Hepatocyte (in vitro differentiated cells): ENCODE measurements around the gene ZBTB38. TPM values are rescaled to one million over a fixed set of nuclear protein-coding genes. Genes with fewer than 3 reads are reported as not detected.

Experiments used
- DNase-seq: peaks from one replicate; pipeline ENCODE4 v3.0.0-alpha.2; 2016; ENCODE audit warnings: low spot score
- H2AFZ ChIP-seq: fragments of 200-600 bp; sonication (generic); 2 replicates; pipeline ENCODE4 v1.6.0; 2016; ENCODE audit warnings: antibody characterized with exemption, mild to moderate bottlenecking
- H3K27ac ChIP-seq: fragments of 200-600 bp; sonication (generic); 2 replicates; pipeline ENCODE4 v1.5.1; 2016; ENCODE audit warnings: mild to moderate bottlenecking
- H3K27me3 ChIP-seq: fragments of 200-600 bp; sonication (generic); 2 replicates; pipeline ENCODE4 v1.6.1; 2016
- H3K36me3 ChIP-seq: fragments of 200-600 bp; sonication (generic); replicated peaks from 2 replicates; pipeline ENCODE4 v1.5.1; 2016; ENCODE audit warnings: low read depth; ENCODE audit not compliant: insufficient read depth
- H3K4me1 ChIP-seq: fragments of 200-600 bp; sonication (generic); 2 replicates; pipeline ENCODE4 v1.5.1; 2016; ENCODE audit warnings: mild to moderate bottlenecking, moderate library complexity; ENCODE audit not compliant: insufficient read depth
- H3K4me2 ChIP-seq: fragments of 200-600 bp; sonication (generic); 2 replicates; pipeline ENCODE4 v1.6.0; 2016
- H3K4me3 ChIP-seq: fragments of 200-600 bp; sonication (generic); 2 replicates; pipeline ENCODE4 v1.5.1; 2016; ENCODE audit warnings: mild to moderate bottlenecking
- H3K79me2 ChIP-seq: fragments of 200-600 bp; sonication (generic); 2 replicates; pipeline ENCODE4 v1.6.0; 2017; ENCODE audit warnings: mild to moderate bottlenecking
- H3K9me2 ChIP-seq: fragments of 200-600 bp; sonication (generic); replicated peaks from 2 replicates; pipeline ENCODE4 v1.6.0; 2017; ENCODE audit warnings: mild to moderate bottlenecking; ENCODE audit not compliant: insufficient read depth
- H3K9me3 ChIP-seq: fragments of 200-600 bp; sonication (generic); 2 replicates; pipeline ENCODE4 v1.5.1; 2016; ENCODE audit warnings: low read depth, mild to moderate bottlenecking
- H4K20me1 ChIP-seq: fragments of 200-600 bp; sonication (generic); 2 replicates; pipeline ENCODE4 v1.6.0; 2016; ENCODE audit warnings: mild to moderate bottlenecking; ENCODE audit not compliant: insufficient read depth, poor library complexity, severe bottlenecking
- CTCF ChIP-seq: fragments of 200-600 bp; sonication (generic); IDR thresholded peaks from 2 replicates; pipeline ENCODE4 v1.5.1; 2016; ENCODE audit warnings: antibody characterized with exemption, mild to moderate bottlenecking; ENCODE audit not compliant: poor library complexity
- EZH2 ChIP-seq: fragments of 200-600 bp; sonication (generic); IDR thresholded peaks from 2 replicates; pipeline ENCODE4 v1.6.1; 2016; ENCODE audit warnings: antibody characterized with exemption, mild to moderate bottlenecking, borderline replicate concordance
- EZH2phosphoT487 ChIP-seq: fragments of 200-600 bp; sonication (generic); IDR thresholded peaks from one replicate; pipeline ENCODE4 v1.6.1; 2018; ENCODE audit warnings: antibody characterized with exemption, mild to moderate bottlenecking, low read depth, moderate library complexity; ENCODE audit not compliant: unreplicated experiment, severe bottlenecking
- WGBS: methylation state at CpG from one replicate; pipeline ENCODE4 v1.1.6; 2016; ENCODE audit warnings: low lambda C conversion rate; ENCODE audit errors: missing lambda C conversion rate; 5-methylcytosine and 5-hydroxymethylcytosine counted together
- polyA plus RNA-seq: library from polyadenylated mRNA; unstranded; fragments of >200 nt; fragmentation: Nextera tagmentation; extraction: Ambion mirVana; gene quantifications from 2 replicates; pipeline ENCODE4 v1.2.1, GENCODE V29; 2016
- total RNA-seq: library from RNA; depleted of rRNA; stranded (reverse); fragments of >200 nt; gene quantifications from 2 replicates; pipeline ENCODE4 v1.2.3, GENCODE V29; 2014

The ZBTB38 gene
- total and polyA plus RNA-seq, 2 experiments from 2014 or later, result 31.6 to 122 TPM

GRCh38 chr3:141390747-141391146 lies 22.4 kb downstream of the ZBTB38 start:
- H3K27ac ChIP-seq, result peak overlapping the region; percentile 71
- H2AFZ ChIP-seq, result no peak overlapping the region
- no peaks in the 10 kb centered on the region for H3K79me2 ChIP-seq

GRCh38 chr3:141391298-141391990 lies 23.1 kb downstream of the ZBTB38 start:
- Histone ChIP-seq H3K4me3 (no peak overlapping the region), H2AFZ (no peak overlapping the region), H3K36me3 (peaks cover 3% of the 10 kb centered on the region), H3K4me2 (no peak overlapping the region), H3K79me2 (no peaks in the 10 kb centered on the region), H3K9me2 (no peaks in the 10 kb centered on the region), H3K27ac (peak overlapping the region; percentile 71), H3K27me3 (no peaks in the 10 kb centered on the region), H4K20me1 (no peaks in the 10 kb centered on the region), H3K9me3 (no peaks in the 10 kb centered on the region), H3K4me1 (peaks cover 17% of the 10 kb centered on the region)
- no peak for TF ChIP-seq CTCF
- TF ChIP-seq EZH2phosphoT487, result no peak
- no peak for TF ChIP-seq EZH2
- WGBS, result 70% methylated on average over 4 of the region's 4 CpGs
- DNase-seq, result peak; percentile 30

More at GRCh38 chr3:141390747-141391146, 22.4 kb downstream of the ZBTB38 start:
- Histone ChIP-seq H3K4me1 (peaks cover 17% of the 10 kb centered on the region), H3K9me3 (no peaks in the 10 kb centered on the region), H3K36me3 (no peaks in the 10 kb centered on the region), H4K20me1 (no peaks in the 10 kb centered on the region), H3K27me3 (no peaks in the 10 kb centered on the region), H3K4me3 (no peak overlapping the region), H3K4me2 (no peak overlapping the region), H3K9me2 (no peaks in the 10 kb centered on the region)
- DNase-seq, result no peak
- no peak for TF ChIP-seq EZH2phosphoT487
- TF ChIP-seq EZH2, result no peak
- no peak for TF ChIP-seq CTCF
- 92% methylated on average over 5 of the region's 5 CpGs for WGBS

GRCh38 chr3:141391991-141392316 lies 23.6 kb downstream of the ZBTB38 start:
- H3K9me3 ChIP-seq, result no peaks in the 10 kb centered on the region
- no peaks in the 10 kb centered on the region for H4K20me1 ChIP-seq
- peaks cover 8% of the 10 kb centered on the region for H3K36me3 ChIP-seq
- no peak overlapping the region for H3K4me3 ChIP-seq
- H3K27ac ChIP-seq, result peak overlapping the region; percentile 71
- H3K27me3 ChIP-seq, result no peaks in the 10 kb centered on the region
- H3K4me1 ChIP-seq, result peaks cover 17% of the 10 kb centered on the region
- TF ChIP-seq EZH2, result no peak
- no peak for TF ChIP-seq CTCF
- no peak for TF ChIP-seq EZH2phosphoT487
- H2AFZ ChIP-seq, result no peak overlapping the region
- DNase-seq, result no peak
- H3K4me2 ChIP-seq, result no peak overlapping the region
- no peaks in the 10 kb centered on the region for H3K9me2 ChIP-seq
- 40% methylated on average over 4 of the region's 4 CpGs for WGBS
- no peaks in the 10 kb centered on the region for H3K79me2 ChIP-seq
